Breast epithelium (tissue), 3 donors: ENCODE data around the gene MAEL.

ENCODE experiments used
- POLR2A ChIP-seq: fragments of 450-650 bp; IDR thresholded peaks from one replicate; pipeline ENCODE4 v1.6.1; 2016; ENCODE audit warnings: antibody characterized with exemption, mild to moderate bottlenecking, moderate library complexity
- POLR2AphosphoS5 ChIP-seq, 3 donors: sonication (generic); formaldehyde crosslinking; IDR thresholded peaks; one replicate each; pipeline ENCODE4 v1.6.1; 2017; ENCODE audit warnings: antibody characterized with exemption in 3 of 3

DNA sequence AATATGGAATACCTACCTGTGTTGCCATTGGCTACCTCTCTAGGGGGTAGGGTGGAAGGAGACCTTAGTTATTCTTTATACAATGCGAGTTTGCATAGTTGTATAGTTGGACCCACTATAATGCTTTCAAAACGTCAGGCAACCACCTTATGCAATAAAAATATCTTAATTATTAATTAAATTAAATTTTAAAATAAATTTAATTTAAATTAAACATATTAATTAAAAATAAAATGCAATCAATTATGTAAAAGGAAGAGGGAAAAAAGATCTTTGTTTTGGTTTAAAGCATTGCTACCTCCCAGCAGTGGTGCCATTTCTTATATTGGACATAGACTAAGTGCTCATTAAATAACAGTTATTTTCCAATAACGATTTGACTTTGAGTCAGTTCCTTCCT lies 78.8 kb downstream of the MAEL start:
- TF ChIP-seq POLR2A (no peak), POLR2AphosphoS5 (IDR thresholded peaks at IDR 0.05) (no peak)
